Common myeloid progenitor, CD34-positive (primary cell): ENCODE results near the gene SCARF2.
"Not testable (repeated sequence)": the region's sequence is repeated elsewhere in the genome, so short reads cannot be mapped to it uniquely, and the experiment has no call there.

Source experiments
- CTCF ChIA-PET: fragments of 350-600 bp; sonication (Branson Sonifier 250); formaldehyde crosslinking; loops from one replicate; lab custom pipeline; 2021; ENCODE audit warnings: antibody characterized with exemption; lab: Charles Lee
- POLR2A ChIA-PET: fragments of 350-600 bp; sonication (Branson Sonifier 250); formaldehyde crosslinking; loops from one replicate; lab custom pipeline; 2021; ENCODE audit warnings: antibody characterized with exemption; lab: Charles Lee
- DNase-seq, 3 donors: peaks; one replicate each; pipeline versions ENCODE4 v3.0.0 to v3.0.0-alpha.2; 2013
- H3K27ac ChIP-seq, 2 experiments: 1 replicate in 1 of 2; 2 replicates in 1 of 2; pipeline ENCODE4 v1.7.0; 2013; ENCODE audit warnings: inconsistent platforms in 2 of 2, low read length in 2 of 2, mild to moderate bottlenecking in 2 of 2, low read depth in 1 of 2, moderate library complexity in 1 of 2; ENCODE audit not compliant: severe bottlenecking in 2 of 2, insufficient read depth in 1 of 2, poor library complexity in 1 of 2
- H3K27me3 ChIP-seq, 5 experiments: replicated peaks in 2 of 5; 1 replicate in 3 of 5; 2 replicates in 2 of 5; pipeline versions ENCODE4 v1.6.1 to v1.7.0; 2013; ENCODE audit warnings: low read length in 4 of 5, mild to moderate bottlenecking in 2 of 5, moderate library complexity in 2 of 5, inconsistent platforms in 1 of 5; ENCODE audit not compliant: insufficient read depth in 5 of 5, control insufficient read depth in 4 of 5
- H3K36me3 ChIP-seq, 4 experiments: 1 replicate in 2 of 4; 2 replicates in 2 of 4; pipeline versions ENCODE4 v1.6.1 to v1.7.0; 2013; ENCODE audit warnings: low read length in 3 of 4, control low read depth in 1 of 4, mild to moderate bottlenecking in 1 of 4; ENCODE audit not compliant: control insufficient read depth in 4 of 4, insufficient read depth in 4 of 4
- H3K4me1 ChIP-seq, 4 experiments: 1 replicate in 3 of 4; 2 replicates in 1 of 4; pipeline versions ENCODE4 v1.6.1 to v1.7.1; 2013; ENCODE audit warnings: low read length in 3 of 4, mild to moderate bottlenecking in 3 of 4, control low read depth in 1 of 4, inconsistent platforms in 1 of 4, moderate library complexity in 1 of 4; ENCODE audit not compliant: control insufficient read depth in 4 of 4, insufficient read depth in 4 of 4; ENCODE audit errors: control extremely low read depth in 1 of 4
- H3K4me3 ChIP-seq, 7 experiments: 1 replicate in 4 of 7; 2 replicates in 3 of 7; pipeline versions ENCODE4 v1.5.1 to v1.7.0; 2013; ENCODE audit warnings: mild to moderate bottlenecking in 7 of 7, low read length in 6 of 7, moderate library complexity in 6 of 7, inconsistent platforms in 2 of 7, low read depth in 2 of 7, control low read depth in 1 of 7; ENCODE audit not compliant: insufficient read depth in 4 of 7, control insufficient read depth in 1 of 7; ENCODE audit errors: extremely low read depth in 1 of 7
- H3K9me3 ChIP-seq, 5 experiments: 1 replicate in 4 of 5; 2 replicates in 1 of 5; pipeline versions ENCODE4 v1.6.1 to v1.7.1; 2013; ENCODE audit warnings: low read length in 4 of 5, mild to moderate bottlenecking in 2 of 5, inconsistent platforms in 1 of 5, low read depth in 1 of 5, moderate library complexity in 1 of 5; ENCODE audit not compliant: control insufficient read depth in 4 of 5, insufficient read depth in 2 of 5; ENCODE audit errors: control extremely low read depth in 1 of 5
- WGBS: methylation state at CpG from one replicate; pipeline ENCODE4 v1.1.5; 2013; ENCODE audit not compliant: insufficient coverage; 5-methylcytosine and 5-hydroxymethylcytosine counted together

The SCARF2 gene

DNA sequence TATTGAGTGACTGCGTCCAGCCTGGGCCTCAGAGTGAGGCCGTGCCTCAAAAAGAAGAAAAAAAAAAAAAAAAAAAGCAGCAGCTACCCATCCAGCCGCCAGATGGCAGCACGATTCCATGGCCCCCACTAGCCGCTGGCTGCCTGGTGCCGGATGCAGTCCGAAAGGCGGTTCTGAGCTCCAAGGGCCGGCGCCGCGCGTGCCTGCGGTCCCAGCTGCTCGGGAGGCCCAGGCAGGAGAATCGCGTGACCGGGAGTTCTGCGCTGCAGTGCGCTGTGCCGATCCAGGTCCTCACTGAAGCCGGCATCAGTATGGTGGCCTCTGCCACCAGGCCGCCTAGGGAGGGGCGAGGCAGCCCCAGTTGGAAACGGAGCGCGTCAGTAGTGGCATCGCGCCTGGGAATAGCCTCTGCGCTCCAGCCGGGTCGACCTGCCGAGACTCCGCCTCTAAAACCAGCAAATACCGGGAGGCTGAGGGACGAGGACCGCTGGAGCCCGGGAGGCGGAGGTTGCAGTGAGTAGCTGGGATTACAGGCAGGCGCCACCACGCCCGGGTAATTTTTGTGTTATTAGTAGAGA lies 19.3 kb downstream of the SCARF2 start:
- WGBS, result 28% methylated on average over 33 of the region's 42 CpGs
- H3K4me1 ChIP-seq, result peaks cover 0 to 20% (median 19%) of the 10 kb centered on the region in 4 experiments
- H3K27ac ChIP-seq, result no peak overlapping the region
- CTCF ChIA-PET, result interaction anchor here (0.6 to 3.3 kb wide), 19 partner anchors 9 to 188 kb away, joined by 3 to 48 read pairs (median 3); partner anchors contain the start of gene KLHL22
- H3K9me3 ChIP-seq, result no peaks in the 10 kb centered on the region
- POLR2A ChIA-PET, result interaction anchor here (0.5 to 1.4 kb wide), 3 partner anchors 29 to 44 kb away, joined by 3 to 5 read pairs (median 3); no protein-coding TSS in a partner anchor
- peaks cover 0 to 2% (median 0%) of the 10 kb centered on the region in 5 experiments for H3K27me3 ChIP-seq
- peak; percentile 69 to 75 (median 69) for DNase-seq
- peak overlapping the region in 5 of 7 experiments; percentile 18 to 75 (median 57) for H3K4me3 ChIP-seq
- H3K36me3 ChIP-seq, result no peaks in the 10 kb centered on the region

DNA sequence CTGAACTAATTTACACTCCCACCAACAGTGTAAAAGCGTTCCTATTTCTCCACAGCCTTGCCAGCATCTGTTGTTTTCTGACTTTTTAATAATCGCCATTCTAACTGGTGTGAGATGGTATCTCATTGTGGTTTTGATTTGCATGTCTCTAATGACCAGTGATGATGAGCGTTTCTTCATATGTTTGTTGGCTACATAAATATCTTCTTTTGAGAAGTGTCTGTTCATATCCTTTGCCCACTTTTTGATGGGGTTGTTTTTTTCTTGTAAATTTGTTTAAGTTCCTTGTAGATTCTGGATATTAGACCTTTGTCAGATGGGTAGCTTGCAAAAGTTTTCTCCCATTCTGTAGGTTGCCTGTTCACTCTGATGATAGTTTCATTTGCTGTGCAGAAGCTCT lies 21.9 kb downstream of the SCARF2 start:
- H3K27ac ChIP-seq, DNase-seq, H3K9me3 ChIP-seq, H3K36me3 ChIP-seq, H3K4me1 ChIP-seq, H3K4me3 ChIP-seq, H3K27me3 ChIP-seq, POLR2A ChIA-PET: not testable (repeated sequence)
- WGBS, result no CpG with 5 or more reads among the region's 3 CpGs
- CTCF ChIA-PET, result interaction anchor here (1.8 kb wide), 1 partner anchor 39 kb away, joined by 4 read pairs; no protein-coding TSS in a partner anchor

DNA sequence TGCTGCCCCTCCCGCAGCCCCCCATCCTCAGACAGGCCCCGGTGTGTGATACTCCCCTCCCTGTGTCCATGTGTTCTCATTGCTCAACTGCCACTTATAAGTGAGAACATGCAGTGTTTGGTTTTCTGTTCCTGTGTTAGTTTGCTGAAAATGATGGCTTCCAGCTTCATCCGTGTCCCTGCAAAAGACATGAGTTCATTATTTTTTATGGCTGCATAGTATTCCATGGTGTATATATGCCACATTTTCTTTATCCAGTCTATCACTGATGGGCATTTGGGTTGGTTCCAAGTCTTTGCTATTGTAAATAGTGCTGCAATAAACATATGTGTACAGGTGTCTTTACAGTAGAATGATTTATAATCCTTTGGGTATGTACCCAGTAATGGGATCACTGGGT lies 22.4 kb downstream of the SCARF2 start:
- H3K4me1 ChIP-seq, POLR2A ChIA-PET, H3K4me3 ChIP-seq, H3K36me3 ChIP-seq, H3K27me3 ChIP-seq, H3K9me3 ChIP-seq, DNase-seq, H3K27ac ChIP-seq: not testable (repeated sequence)
- CTCF ChIA-PET, result interaction anchor here (1.8 kb wide), 1 partner anchor 39 kb away, joined by 4 read pairs; no protein-coding TSS in a partner anchor
- no CpG with 5 or more reads among the region's 3 CpGs for WGBS

DNA sequence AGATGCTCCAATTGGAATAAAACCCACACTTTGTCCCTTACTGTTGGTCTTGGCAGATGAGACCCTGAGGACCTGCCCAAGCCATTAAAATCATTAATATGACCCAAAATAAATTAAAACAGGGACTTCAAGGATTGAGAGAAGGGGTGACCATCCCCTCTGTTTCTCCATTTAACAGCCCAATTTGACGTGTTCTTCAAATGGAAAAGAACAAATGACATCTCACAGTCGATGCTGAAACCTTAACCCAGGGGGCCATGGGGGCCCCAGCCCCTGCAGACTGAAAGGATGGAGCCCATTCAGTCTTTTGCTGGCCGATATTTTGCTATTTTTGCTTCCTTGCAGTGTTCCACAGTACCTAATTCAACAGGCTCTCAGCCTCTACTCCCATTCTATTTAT lies 23.2 kb downstream of the SCARF2 start:
- CTCF ChIA-PET, result interaction anchor here (1.8 kb wide), 1 partner anchor 40 kb away, joined by 4 read pairs; no protein-coding TSS in a partner anchor
- Histone ChIP-seq H3K27me3 (no peaks in the 10 kb centered on the region), H3K36me3 (no peaks in the 10 kb centered on the region), H3K4me3 (no peak overlapping the region), H3K9me3 (no peaks in the 10 kb centered on the region), H3K27ac (no peak overlapping the region), H3K4me1 (peaks cover 0 to 6% (median 5%) of the 10 kb centered on the region in 4 experiments)
- POLR2A ChIA-PET, result no interaction called here
- 100% methylated on average over 2 of the region's 3 CpGs for WGBS
- DNase-seq, result no peak

GRCh38 chr22:20414059-20414440 lies 23.6 kb downstream of the SCARF2 start:
- 96% methylated on average over 3 of the region's 5 CpGs for WGBS
- ChIA-PET CTCF (no interaction called here), POLR2A (no interaction called here)
- Histone ChIP-seq H3K4me3 (no peak overlapping the region), H3K27me3 (no peaks in the 10 kb centered on the region), H3K36me3 (no peaks in the 10 kb centered on the region), H3K9me3 (no peaks in the 10 kb centered on the region), H3K27ac (no peak overlapping the region), H3K4me1 (peaks cover 0 to 6% (median 5%) of the 10 kb centered on the region in 4 experiments)
- DNase-seq, result no peak

GRCh38 chr22:20413217-20414058 lies 24.2 kb downstream of the SCARF2 start:
- ChIA-PET CTCF (interaction anchor here (1.0 kb wide), 2 partner anchors 41 to 43 kb away, joined by 3 to 4 read pairs; no protein-coding TSS in a partner anchor), POLR2A (no interaction called here)
- Histone ChIP-seq H3K36me3 (no peaks in the 10 kb centered on the region), H3K4me1 (peaks cover 0 to 6% (median 4%) of the 10 kb centered on the region in 4 experiments), H3K27ac (no peak overlapping the region), H3K4me3 (no peak overlapping the region), H3K27me3 (no peaks in the 10 kb centered on the region), H3K9me3 (no peaks in the 10 kb centered on the region)
- 100% methylated on average over 1 of the region's 9 CpGs for WGBS
- DNase-seq, result no peak
